Measurements from ENCODE around the gene KCTD10.

KCTD10 gene

GRCh38 chr12:109504068-109504467, 27.0 kb upstream of the KCTD10 start:
- no peak for DNase-seq (ENCODE audit: low read depth in 2 of 2)
- H3K4me3 ChIP-seq (replicated peaks in 1 of 2; ENCODE audit: low read depth in 2 of 2, low read length in 2 of 2), result no peak overlapping the region
- TF ChIP-seq CTCF (IDR thresholded peaks at IDR 0.05; ENCODE audit: low read depth, low read length), result no peak

GRCh38 chr12:109503611-109504010, 26.5 kb upstream of the KCTD10 start:
- DNase-seq (ENCODE audit: low read depth in 2 of 2), result no peak
- no peak overlapping the region for H3K4me3 ChIP-seq (replicated peaks in 1 of 2; ENCODE audit: low read depth in 2 of 2, low read length in 2 of 2)
- no peak for TF ChIP-seq CTCF (IDR thresholded peaks at IDR 0.05; ENCODE audit: low read depth, low read length)

GRCh38 chr12:109502332-109502731, 25.2 kb upstream of the KCTD10 start:
- DNase-seq (ENCODE audit: low read depth in 2 of 2), result no peak
- H3K4me3 ChIP-seq (replicated peaks in 1 of 2; ENCODE audit: low read depth in 2 of 2, low read length in 2 of 2), result no peak overlapping the region
- TF ChIP-seq CTCF (IDR thresholded peaks at IDR 0.05; ENCODE audit: low read depth, low read length), result no peak

- no peak for DNase-seq (ENCODE audit: low read depth in 2 of 2)
- TF ChIP-seq CTCF (IDR thresholded peaks at IDR 0.05; ENCODE audit: low read depth, low read length), result no peak
Observed at GRCh38 chr12:109501299-109501698, 24.2 kb upstream of the KCTD10 start.

GRCh38 chr12:109500406-109501185, 23.5 kb upstream of the KCTD10 start:
- no peak for DNase-seq (ENCODE audit: low read depth in 2 of 2)
- no peak for TF ChIP-seq CTCF (IDR thresholded peaks at IDR 0.05; ENCODE audit: low read depth, low read length)
- no peak overlapping the region for H3K4me3 ChIP-seq (replicated peaks in 1 of 2; ENCODE audit: low read depth in 2 of 2, low read length in 2 of 2)

More at GRCh38 chr12:109501299-109501698, 24.2 kb upstream of the KCTD10 start:
- H3K4me3 ChIP-seq (replicated peaks in 1 of 2; ENCODE audit: low read depth in 2 of 2, low read length in 2 of 2), result no peak overlapping the region

GRCh38 chr12:109497675-109498074, 20.6 kb upstream of the KCTD10 start:
- DNase-seq (ENCODE audit: low read depth in 2 of 2), result peak in 1 of 2 donors; percentile 51
- TF ChIP-seq CTCF (IDR thresholded peaks at IDR 0.05; ENCODE audit: low read depth, low read length), result no peak
- H3K4me3 ChIP-seq (replicated peaks in 1 of 2; ENCODE audit: low read depth in 2 of 2, low read length in 2 of 2), result no peak overlapping the region

- TF ChIP-seq CTCF (IDR thresholded peaks at IDR 0.05; ENCODE audit: low read depth, low read length), result no peak
- no peak for DNase-seq (ENCODE audit: low read depth in 2 of 2)
- no peak overlapping the region for H3K4me3 ChIP-seq (replicated peaks in 1 of 2; ENCODE audit: low read depth in 2 of 2, low read length in 2 of 2)
Observed at GRCh38 chr12:109496306-109496705, 19.2 kb upstream of the KCTD10 start.
